Fibroblast of skin of right quadriceps (primary cell): ENCODE results near the gene TMEM132A.
"Not testable (repeated sequence)": the region's sequence is repeated elsewhere in the genome, so short reads cannot be mapped to it uniquely, and the experiment has no call there.

ENCODE experiments used
- DNase-seq: peaks from one replicate; pipeline ENCODE4 v3.0.0-alpha.2; 2013

The TMEM132A gene

GRCh38 chr11:60968223-60968622 lies 44.0 kb downstream of the TMEM132A start:
- no peak for DNase-seq

GRCh38 chr11:60970369-60970774 lies 46.1 kb downstream of the TMEM132A start:
- peak; percentile 15 for DNase-seq

DNA sequence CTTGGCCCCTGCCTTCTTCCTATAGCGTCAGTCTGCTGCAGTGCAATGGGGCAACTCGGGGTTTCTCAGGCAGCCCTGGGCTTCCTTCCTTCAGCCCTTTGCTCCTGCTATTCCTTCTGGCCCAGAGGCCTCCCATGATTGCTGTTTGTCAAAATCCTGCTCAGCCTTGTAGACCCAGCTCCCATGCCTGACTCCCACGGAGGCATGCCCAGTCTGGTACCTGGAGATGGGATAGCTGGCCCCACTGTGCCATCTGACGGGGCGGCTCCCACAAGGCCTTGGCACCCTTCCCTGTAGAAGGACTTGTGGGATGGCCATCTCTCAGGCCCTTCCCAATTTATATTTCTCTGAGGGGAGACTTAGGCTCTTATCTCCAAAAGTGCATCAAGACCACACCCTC lies 46.6 kb downstream of the TMEM132A start:
- no peak for DNase-seq

- DNase-seq = no peak
Measured at GRCh38 chr11:60971520-60971919, 47.3 kb downstream of the TMEM132A start, which contains the start of gene CD6. Gene CD6, plus strand, starts transcription at chr11:60971680. Its CDS starts 186 bp downstream, at chr11:60971866.

- DNase-seq = no peak
Measured at GRCh38 chr11:60972182-60973030, 48.1 kb downstream of the TMEM132A start.

DNA sequence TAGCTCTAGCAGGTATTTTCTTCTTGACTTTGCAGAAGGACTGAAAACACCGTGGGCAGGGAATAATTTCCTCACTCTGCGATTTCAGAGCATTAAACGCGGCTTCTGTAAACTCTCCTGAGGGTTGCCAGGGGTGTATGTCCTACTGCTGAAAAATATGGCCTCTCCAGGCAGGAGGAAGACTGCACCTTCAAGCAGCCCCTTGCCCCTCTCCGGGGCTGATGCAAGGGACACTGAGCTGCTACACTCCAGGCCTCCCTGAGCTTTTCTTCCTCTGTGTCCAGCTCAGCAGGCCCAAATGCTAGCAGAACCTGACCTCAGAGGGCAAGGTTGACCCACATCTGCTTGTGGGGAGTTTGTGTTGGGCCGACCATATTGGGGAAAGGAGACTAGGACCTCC lies 49.4 kb downstream of the TMEM132A start:
- no peak for DNase-seq

DNA sequence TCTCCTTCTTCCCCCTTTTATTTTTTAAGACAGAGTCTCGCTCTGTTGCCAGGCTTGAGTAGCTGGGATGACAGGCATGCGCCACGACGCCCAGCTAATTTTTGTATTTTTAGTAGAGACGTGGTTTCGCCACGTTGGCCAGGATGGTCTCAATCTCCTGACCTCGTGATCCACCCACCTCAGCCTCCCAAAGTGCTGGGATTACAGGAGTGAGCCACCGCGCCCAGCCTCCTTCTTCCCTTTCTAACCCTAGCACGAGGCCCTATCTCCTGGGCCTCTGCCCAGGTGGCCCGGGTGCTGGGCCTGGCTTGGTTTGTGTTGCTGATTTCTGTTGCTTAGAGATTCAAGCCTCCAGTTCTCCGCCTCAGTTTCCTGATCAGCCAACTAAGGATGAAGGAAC lies 50.1 kb downstream of the TMEM132A start:
- DNase-seq = not testable (repeated sequence)

DNA sequence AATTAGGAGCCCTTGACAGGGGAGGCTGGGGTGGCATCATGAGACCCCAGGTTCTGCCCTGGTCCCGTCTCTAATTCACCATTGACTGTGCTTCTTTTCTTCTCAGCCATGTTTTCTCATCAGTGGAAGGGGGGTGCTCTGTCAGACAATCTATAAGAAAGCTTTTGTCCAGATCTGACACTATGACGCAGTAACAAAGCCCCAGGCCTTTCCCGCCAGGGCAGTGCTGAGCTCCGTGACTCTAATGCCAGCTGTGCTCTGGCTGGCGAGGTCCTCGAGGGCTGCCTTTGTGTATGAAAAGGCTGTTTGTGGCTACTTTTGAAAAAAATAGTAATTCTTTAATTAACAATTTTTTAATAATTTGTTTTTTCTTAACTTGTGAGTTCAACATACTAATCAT lies 50.5 kb downstream of the TMEM132A start:
- DNase-seq = no peak

- DNase-seq = no peak
Measured at GRCh38 chr11:60977224-60977623, 53.0 kb downstream of the TMEM132A start.

- no peak for DNase-seq
Measured at GRCh38 chr11:60977836-60978235, 53.6 kb downstream of the TMEM132A start.

GRCh38 chr11:60978546-60979380 lies 54.5 kb downstream of the TMEM132A start:
- DNase-seq = no peak

DNA sequence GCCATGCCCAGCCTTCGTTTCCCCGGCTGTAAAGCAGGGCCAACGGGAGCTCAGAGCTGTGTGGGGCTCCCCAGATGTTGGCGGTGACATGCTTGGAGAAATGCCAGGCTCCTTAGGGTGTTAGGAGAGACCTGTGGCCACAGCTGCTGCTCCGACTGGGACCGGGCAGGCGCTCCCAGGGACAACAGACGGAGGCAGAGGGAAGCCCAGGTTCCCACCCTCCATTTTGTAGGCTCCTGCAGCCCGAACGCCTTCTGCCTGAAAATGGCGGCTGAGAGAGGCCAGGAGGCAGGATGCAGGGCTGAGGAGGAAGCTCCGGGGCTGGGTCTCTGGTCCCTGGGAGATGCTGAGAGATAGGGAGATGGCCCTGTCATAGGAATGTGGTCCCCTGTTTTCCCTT lies 57.3 kb downstream of the TMEM132A start:
- DNase-seq = no peak

DNA sequence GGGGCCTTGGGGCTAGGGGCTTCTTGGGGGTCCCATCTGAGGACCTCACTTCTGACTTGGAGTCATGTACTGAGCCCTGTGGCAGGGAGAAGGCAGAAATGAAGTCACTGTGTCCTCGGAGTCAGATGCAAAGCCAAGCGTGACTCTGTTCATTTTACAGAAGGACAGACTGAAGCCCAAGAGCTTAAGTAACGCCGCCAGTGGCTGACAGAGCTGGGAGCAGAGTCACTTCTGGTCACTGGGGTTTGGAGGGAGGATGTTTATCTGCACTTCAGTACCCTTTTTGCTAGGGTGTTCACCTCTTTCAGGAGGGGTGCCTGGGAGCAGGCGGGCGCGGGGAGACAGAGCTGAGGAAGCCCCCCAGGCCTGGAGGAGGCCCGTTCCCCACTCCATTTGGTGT lies 57.9 kb downstream of the TMEM132A start:
- no peak for DNase-seq

GRCh38 chr11:60984149-60984548 lies 59.9 kb downstream of the TMEM132A start:
- no peak for DNase-seq

DNA sequence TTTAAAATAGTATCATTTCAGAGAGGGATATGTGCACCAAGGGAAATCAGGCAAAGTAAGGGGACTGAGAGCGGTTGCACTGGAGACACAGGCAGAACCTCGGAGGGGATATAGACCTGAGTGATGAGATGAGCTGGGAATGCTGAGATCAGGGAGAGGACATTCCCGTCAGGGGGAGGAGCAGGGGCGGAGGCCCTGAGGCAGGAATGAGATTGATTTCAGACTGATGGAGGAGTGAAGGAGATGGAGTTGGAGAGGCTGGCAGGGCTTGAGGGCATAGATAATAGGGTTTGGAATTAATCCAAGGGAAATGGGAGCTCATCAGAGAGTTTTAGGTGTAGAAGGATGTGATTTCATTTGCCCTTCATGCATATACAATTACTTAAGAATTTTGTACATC lies 60.4 kb downstream of the TMEM132A start:
- no peak for DNase-seq

DNA sequence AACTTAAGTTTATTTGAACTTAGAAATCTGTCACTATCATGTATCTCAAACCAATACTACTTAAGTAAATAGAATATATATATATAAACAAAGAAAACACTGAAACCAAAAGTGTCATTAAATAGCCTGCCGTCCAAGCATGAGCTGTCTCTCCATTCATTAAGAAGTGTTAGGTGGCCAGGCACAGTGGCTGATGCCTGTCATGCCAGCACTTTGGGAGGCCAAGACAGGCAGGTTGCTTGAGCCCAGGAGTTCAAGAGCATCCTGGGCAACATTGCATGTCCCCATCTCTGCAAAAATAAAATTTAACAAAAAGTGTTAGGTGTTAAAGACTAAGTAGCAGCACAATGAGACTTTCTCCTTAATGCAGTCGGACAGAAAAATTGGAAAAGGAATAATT lies 61.2 kb downstream of the TMEM132A start:
- DNase-seq = no peak

DNA sequence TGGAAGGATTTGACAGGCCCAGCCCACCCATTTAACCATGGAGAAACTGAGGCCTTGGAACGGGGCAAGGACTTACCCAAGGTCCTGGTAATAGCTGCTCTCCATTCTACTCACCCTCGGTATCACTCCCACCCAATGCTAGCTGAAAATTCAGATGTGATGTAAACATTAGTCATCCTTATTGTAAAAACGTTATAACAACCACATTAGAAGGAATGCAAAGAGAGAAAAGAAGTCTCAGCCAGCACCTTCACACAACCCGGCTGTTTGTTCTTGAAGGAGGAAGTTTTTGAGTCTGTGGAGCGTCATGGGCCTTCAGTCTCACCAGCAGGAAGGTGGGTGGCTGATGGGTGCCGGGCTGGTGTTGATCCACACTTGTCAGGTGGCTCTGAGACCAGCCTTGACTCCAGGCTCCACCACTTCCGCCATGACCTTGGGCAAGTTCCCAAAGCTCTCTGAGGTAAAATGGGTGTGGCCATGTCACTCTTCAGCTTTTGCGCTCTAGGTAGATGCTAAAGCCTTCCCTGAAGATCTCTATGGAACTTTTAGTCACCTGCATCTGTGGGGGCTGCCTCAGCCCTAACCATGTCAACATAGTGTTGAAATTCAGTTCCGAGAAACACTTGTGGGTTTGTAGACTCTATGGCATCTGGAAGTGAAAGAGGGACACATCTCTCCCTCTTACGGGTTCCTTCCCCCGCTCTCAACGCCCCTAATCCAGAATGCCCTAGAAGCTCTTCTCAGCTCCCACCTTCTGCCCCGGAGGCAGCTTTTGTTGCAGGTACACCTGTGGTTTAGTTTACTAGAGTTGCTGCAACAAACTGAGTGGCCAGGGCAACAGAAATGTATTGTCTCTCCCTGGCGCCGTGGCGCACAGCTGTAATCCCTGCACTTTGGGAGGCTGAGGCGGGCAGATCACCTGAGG lies 62.0 kb downstream of the TMEM132A start:
- DNase-seq = peak; percentile 49
